Thyroid gland (tissue), 4 donors: Measurements from ENCODE around the gene MPEG1. TPM values are rescaled to one million over a fixed set of nuclear protein-coding genes. Genes with fewer than 3 reads are reported as not detected.

Source experiments
- DNase-seq, 2 donors: peaks; one replicate each; pipeline ENCODE4 v3.0.0-alpha.2; 2019
- H3K27ac ChIP-seq, 3 donors: fragments of 200-600 bp; sonication (generic); 1 replicate in 2 of 3; 2 replicates in 1 of 3; pipeline ENCODE4 v1.5.1; 2016 to 2019; ENCODE audit warnings: mild to moderate bottlenecking in 1 of 3, moderate library complexity in 1 of 3
- H3K27me3 ChIP-seq: fragments of 200-600 bp; sonication (generic); one replicate; pipeline ENCODE4 v1.5.1; 2019
- H3K36me3 ChIP-seq, 2 donors: fragments of 200-600 bp; sonication (generic); one replicate each; pipeline ENCODE4 v1.5.1; 2016 to 2019
- H3K4me1 ChIP-seq, 2 donors: fragments of 200-600 bp; sonication (generic); one replicate each; pipeline ENCODE4 v1.5.1; 2017 to 2019
- H3K4me3 ChIP-seq, 3 donors: fragments of 200-600 bp; sonication (generic); replicated peaks in 1 of 3; 1 replicate in 2 of 3; 2 replicates in 1 of 3; pipeline ENCODE4 v1.5.1; 2016; ENCODE audit warnings: mild to moderate bottlenecking in 1 of 3
- H3K9me3 ChIP-seq: fragments of 200-600 bp; sonication (generic); one replicate; pipeline ENCODE4 v1.5.1; 2017
- CTCF ChIP-seq, 6 experiments: fragments of 200-600 bp in 3 of 6; fragments of 450-650 bp in 3 of 6; sonication (generic) in 3 of 6; IDR thresholded peaks; one replicate each; pipeline ENCODE4 v1.5.1; 2016 to 2019; ENCODE audit warnings: antibody characterized with exemption in 6 of 6, mild to moderate bottlenecking in 2 of 6, inconsistent platforms in 1 of 6, moderate library complexity in 1 of 6
- POLR2A ChIP-seq, 2 donors: fragments of 450-650 bp; IDR thresholded peaks; one replicate each; pipeline ENCODE4 v1.6.1; 2017; ENCODE audit warnings: antibody characterized with exemption in 2 of 2, mild to moderate bottlenecking in 2 of 2, moderate library complexity in 1 of 2
- WGBS, 2 donors: methylation state at CpG; one replicate each; pipeline ENCODE4 v1.1.5; 2017; 5-methylcytosine and 5-hydroxymethylcytosine counted together
- intact Hi-C: fragments of 100-400 bp; cut with DNase I; formaldehyde crosslinking; loops from one replicate; pipeline ENCODE4 v1.15.1; 2023
- total RNA-seq, 4 donors: library from RNA; depleted of rRNA; stranded (reverse); fragments of >200 nt; gene quantifications; one replicate each; pipeline ENCODE4 v1.2.3, GENCODE V29; 2016

The MPEG1 gene
- total RNA-seq, 4 donors from 2014 or later = 5.8 to 16.3 (median 11.5) TPM

GRCh38 chr11:59219836-59220235 lies 7.1 kb upstream of the MPEG1 start:
- WGBS, 2 donors = 73 to 84% methylated on average over 4 of the region's 4 CpGs
- no peak overlapping the region for H3K27ac ChIP-seq
- H3K4me3 ChIP-seq = no peak overlapping the region
- no peaks in the 10 kb centered on the region for H3K27me3 ChIP-seq
- H3K36me3 ChIP-seq = no peaks in the 10 kb centered on the region
- TF ChIP-seq POLR2A (IDR thresholded peaks at IDR 0.05) (no peak), CTCF (IDR thresholded peaks at IDR 0.05) (no peak)
- H3K4me1 ChIP-seq = peaks cover 6% of the 10 kb centered on the region in 2 donors
- no peak for DNase-seq
- intact Hi-C loops = no loop called here
- H3K9me3 ChIP-seq = no peaks in the 10 kb centered on the region

GRCh38 chr11:59218893-59219292 lies 6.2 kb upstream of the MPEG1 start:
- Histone ChIP-seq H3K4me3 (no peak overlapping the region), H3K9me3 (no peaks in the 10 kb centered on the region), H3K27me3 (no peaks in the 10 kb centered on the region), H3K36me3 (no peaks in the 10 kb centered on the region), H3K27ac (no peak overlapping the region), H3K4me1 (peaks cover 0 to 6% of the 10 kb centered on the region in 2 donors)
- no peak for TF ChIP-seq POLR2A (IDR thresholded peaks at IDR 0.05)
- TF ChIP-seq CTCF (IDR thresholded peaks at IDR 0.05) = no peak
- 52 to 63% methylated on average over 2 of the region's 2 CpGs for WGBS, 2 donors
- intact Hi-C loops = no loop called here
- no peak for DNase-seq

GRCh38 chr11:59218319-59218718 lies 5.6 kb upstream of the MPEG1 start:
- Histone ChIP-seq H3K9me3 (no peaks in the 10 kb centered on the region), H3K36me3 (no peaks in the 10 kb centered on the region), H3K27ac (no peak overlapping the region), H3K4me3 (no peak overlapping the region), H3K4me1 (peaks cover 0 to 3% of the 10 kb centered on the region in 2 donors), H3K27me3 (no peaks in the 10 kb centered on the region)
- intact Hi-C loops = no loop called here
- TF ChIP-seq POLR2A (IDR thresholded peaks at IDR 0.05) (no peak), CTCF (IDR thresholded peaks at IDR 0.05) (no peak)
- no peak for DNase-seq
- 94 to 95% methylated on average over 4 of the region's 4 CpGs for WGBS, 2 donors

GRCh38 chr11:59216641-59217564 lies 4.2 kb upstream of the MPEG1 start:
- Histone ChIP-seq H3K9me3 (no peaks in the 10 kb centered on the region), H3K27me3 (no peaks in the 10 kb centered on the region), H3K27ac (peak overlapping the region in 1 of 3 donors; percentile 30), H3K36me3 (no peaks in the 10 kb centered on the region), H3K4me1 (peaks cover 0 to 3% of the 10 kb centered on the region in 2 donors), H3K4me3 (no peak overlapping the region)
- WGBS, 2 donors = 54 to 58% methylated on average over 9 of the region's 9 CpGs
- TF ChIP-seq POLR2A (IDR thresholded peaks at IDR 0.05) = no peak
- TF ChIP-seq CTCF (IDR thresholded peaks at IDR 0.05) = no peak
- intact Hi-C loops = no loop called here
- peak; percentile 5 to 9 for DNase-seq
